ENCODE measurements around the gene NDFIP1. TPM values are rescaled to one million over a fixed set of nuclear protein-coding genes. Genes with fewer than 3 reads are reported as not detected.
"Not testable (repeated sequence)": the region's sequence is repeated elsewhere in the genome, so short reads cannot be mapped to it uniquely, and the experiment has no call there.

Gene NDFIP1
- total RNA-seq, 1 experiment from 2014 or later = 49.3 TPM

- no peak overlapping the region for H3K4me3 ChIP-seq (ENCODE audit: low read depth, low read length, poor library complexity, severe bottlenecking)
- no TSS peak for BruUV-seq (replicated peaks)
- CTCF ChIA-PET = no interaction called here
- intact Hi-C loops (cut with micrococcal nuclease; ENCODE audit: unreplicated experiment) = no loop called here
- H3K36me3 ChIP-seq (ENCODE audit: insufficient read depth, low read length, poor library complexity, severe bottlenecking) = no peaks in the 10 kb centered on the region
- H3K9me3 ChIP-seq (ENCODE audit: low read depth, low read length, poor library complexity, severe bottlenecking) = no peaks in the 10 kb centered on the region
- H3K4me1 ChIP-seq (ENCODE audit: insufficient read depth, low read length, poor library complexity, severe bottlenecking) = no peaks in the 10 kb centered on the region
- no peak for DNase-seq (ENCODE audit: low spot score)
- no peaks in the 10 kb centered on the region for H3K27me3 ChIP-seq (replicated peaks; ENCODE audit: insufficient read depth, low read depth, low read length, poor library complexity)
- TF ChIP-seq, protein P1, sequence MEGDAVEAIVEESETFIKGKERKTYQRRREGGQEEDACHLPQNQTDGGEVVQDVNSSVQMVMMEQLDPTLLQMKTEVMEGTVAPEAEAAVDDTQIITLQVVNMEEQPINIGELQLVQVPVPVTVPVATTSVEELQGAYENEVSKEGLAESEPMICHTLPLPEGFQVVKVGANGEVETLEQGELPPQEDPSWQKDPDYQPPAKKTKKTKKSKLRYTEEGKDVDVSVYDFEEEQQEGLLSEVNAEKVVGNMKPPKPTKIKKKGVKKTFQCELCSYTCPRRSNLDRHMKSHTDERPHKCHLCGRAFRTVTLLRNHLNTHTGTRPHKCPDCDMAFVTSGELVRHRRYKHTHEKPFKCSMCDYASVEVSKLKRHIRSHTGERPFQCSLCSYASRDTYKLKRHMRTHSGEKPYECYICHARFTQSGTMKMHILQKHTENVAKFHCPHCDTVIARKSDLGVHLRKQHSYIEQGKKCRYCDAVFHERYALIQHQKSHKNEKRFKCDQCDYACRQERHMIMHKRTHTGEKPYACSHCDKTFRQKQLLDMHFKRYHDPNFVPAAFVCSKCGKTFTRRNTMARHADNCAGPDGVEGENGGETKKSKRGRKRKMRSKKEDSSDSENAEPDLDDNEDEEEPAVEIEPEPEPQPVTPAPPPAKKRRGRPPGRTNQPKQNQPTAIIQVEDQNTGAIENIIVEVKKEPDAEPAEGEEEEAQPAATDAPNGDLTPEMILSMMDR (conservative IDR thresholded peaks at IDR 0.05; ENCODE audit: low read depth, low read length) = no peak
- TF ChIP-seq EZH2 (IDR thresholded peaks at IDR 0.05; ENCODE audit: borderline replicate concordance, low read depth, low read length, poor library complexity, severe bottlenecking) = no peak
- POLR2A ChIA-PET (ENCODE audit: low non-redundant PET) = interaction anchor here (0.6 kb wide), 1 partner anchor 14 kb away, joined by 3 read pairs; no protein-coding TSS in a partner anchor
- H3K27ac ChIP-seq (ENCODE audit: low read depth, low read length, poor library complexity, severe bottlenecking) = no peak overlapping the region
These were observed 22.4 kb upstream of the NDFIP1 start for GRCh38 chr5:142086229-142086628.

DNA sequence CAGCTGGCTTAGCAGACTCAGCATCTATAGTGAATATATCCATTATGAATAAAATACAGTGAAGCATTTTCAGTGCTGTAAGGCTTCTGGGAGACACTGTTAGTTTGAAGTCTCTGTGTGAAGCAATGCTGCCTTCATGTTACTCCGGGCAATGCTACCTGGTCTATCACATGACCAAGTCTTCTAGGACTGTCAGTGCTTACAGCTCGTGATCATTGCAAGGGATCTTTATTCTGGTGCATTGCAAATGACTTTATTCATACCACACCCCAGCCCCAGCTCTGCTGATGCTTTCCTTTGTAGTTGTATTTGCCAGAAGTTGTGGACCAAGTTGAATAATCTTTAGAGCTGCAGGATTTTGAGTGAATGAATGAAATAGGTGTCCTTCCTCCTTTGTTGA, 21.9 kb upstream of the NDFIP1 start:
- H3K4me1 ChIP-seq (ENCODE audit: insufficient read depth, low read length, poor library complexity, severe bottlenecking) = no peaks in the 10 kb centered on the region
- no peak overlapping the region for H3K4me3 ChIP-seq (ENCODE audit: low read depth, low read length, poor library complexity, severe bottlenecking)
- CTCF ChIA-PET = no interaction called here
- POLR2A ChIA-PET (ENCODE audit: low non-redundant PET) = no interaction called here
- TF ChIP-seq, protein P1 (conservative IDR thresholded peaks at IDR 0.05; ENCODE audit: low read depth, low read length) = no peak
- TF ChIP-seq EZH2 (IDR thresholded peaks at IDR 0.05; ENCODE audit: borderline replicate concordance, low read depth, low read length, poor library complexity, severe bottlenecking) = no peak
- intact Hi-C loops (cut with micrococcal nuclease; ENCODE audit: unreplicated experiment) = no loop called here
- DNase-seq (ENCODE audit: low spot score) = no peak
- H3K36me3 ChIP-seq (ENCODE audit: insufficient read depth, low read length, poor library complexity, severe bottlenecking) = no peaks in the 10 kb centered on the region
- H3K27ac ChIP-seq (ENCODE audit: low read depth, low read length, poor library complexity, severe bottlenecking) = no peak overlapping the region
- H3K27me3 ChIP-seq (replicated peaks; ENCODE audit: insufficient read depth, low read depth, low read length, poor library complexity) = no peaks in the 10 kb centered on the region
- no peaks in the 10 kb centered on the region for H3K9me3 ChIP-seq (ENCODE audit: low read depth, low read length, poor library complexity, severe bottlenecking)
- BruUV-seq (replicated peaks) = no TSS peak

DNA sequence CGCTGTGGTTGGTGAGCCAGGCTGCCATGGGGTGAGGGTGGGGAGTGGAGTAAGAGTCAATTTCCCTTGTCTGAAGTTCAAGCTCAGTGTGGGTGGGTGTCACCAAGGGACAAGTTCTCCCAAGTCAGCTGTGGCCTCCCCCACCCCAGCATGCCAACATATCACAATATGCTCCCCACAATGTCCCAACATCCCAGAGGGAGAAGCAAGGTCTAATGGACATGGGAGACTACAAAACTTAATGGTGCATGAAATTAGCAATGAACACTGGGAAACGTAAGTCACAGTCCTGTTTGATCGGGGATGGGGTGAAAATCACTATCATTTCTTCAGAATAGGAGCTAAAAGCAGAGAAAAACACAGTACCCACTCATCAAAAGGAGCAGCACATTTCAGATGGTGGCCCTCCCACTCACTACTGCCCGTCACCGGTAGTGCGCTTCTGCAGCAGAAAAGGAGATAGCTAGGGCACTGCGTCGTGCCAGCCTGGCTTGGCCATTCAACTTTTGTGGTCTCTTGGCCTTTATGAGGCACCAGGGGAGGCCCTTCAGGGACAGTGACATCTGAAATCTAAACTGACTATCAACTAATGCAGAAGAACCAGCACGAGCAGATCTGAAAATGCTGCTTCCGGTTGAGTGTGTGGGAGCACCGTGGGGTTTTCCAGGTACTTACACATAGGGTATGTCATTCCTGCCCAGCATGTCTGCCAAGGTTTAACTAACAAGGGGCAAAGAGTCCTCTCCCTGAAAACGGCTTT, 20.5 kb upstream of the NDFIP1 start:
- no TSS peak for BruUV-seq (replicated peaks)
- ChIA-PET CTCF (no interaction called here), POLR2A (ENCODE audit: low non-redundant PET) (no interaction called here)
- Histone ChIP-seq H3K36me3 (ENCODE audit: insufficient read depth, low read length, poor library complexity, severe bottlenecking) (no peaks in the 10 kb centered on the region), H3K9me3 (ENCODE audit: low read depth, low read length, poor library complexity, severe bottlenecking) (no peaks in the 10 kb centered on the region), H3K4me3 (ENCODE audit: low read depth, low read length, poor library complexity, severe bottlenecking) (no peak overlapping the region), H3K27ac (ENCODE audit: low read depth, low read length, poor library complexity, severe bottlenecking) (no peak overlapping the region), H3K27me3 (replicated peaks; ENCODE audit: insufficient read depth, low read depth, low read length, poor library complexity) (no peaks in the 10 kb centered on the region), H3K4me1 (ENCODE audit: insufficient read depth, low read length, poor library complexity, severe bottlenecking) (no peaks in the 10 kb centered on the region)
- TF ChIP-seq, protein P1 (conservative IDR thresholded peaks at IDR 0.05; ENCODE audit: low read depth, low read length) = no peak
- TF ChIP-seq EZH2 (IDR thresholded peaks at IDR 0.05; ENCODE audit: borderline replicate concordance, low read depth, low read length, poor library complexity, severe bottlenecking) = no peak
- DNase-seq (ENCODE audit: low spot score) = no peak
- intact Hi-C loops (cut with micrococcal nuclease; ENCODE audit: unreplicated experiment) = no loop called here

DNA sequence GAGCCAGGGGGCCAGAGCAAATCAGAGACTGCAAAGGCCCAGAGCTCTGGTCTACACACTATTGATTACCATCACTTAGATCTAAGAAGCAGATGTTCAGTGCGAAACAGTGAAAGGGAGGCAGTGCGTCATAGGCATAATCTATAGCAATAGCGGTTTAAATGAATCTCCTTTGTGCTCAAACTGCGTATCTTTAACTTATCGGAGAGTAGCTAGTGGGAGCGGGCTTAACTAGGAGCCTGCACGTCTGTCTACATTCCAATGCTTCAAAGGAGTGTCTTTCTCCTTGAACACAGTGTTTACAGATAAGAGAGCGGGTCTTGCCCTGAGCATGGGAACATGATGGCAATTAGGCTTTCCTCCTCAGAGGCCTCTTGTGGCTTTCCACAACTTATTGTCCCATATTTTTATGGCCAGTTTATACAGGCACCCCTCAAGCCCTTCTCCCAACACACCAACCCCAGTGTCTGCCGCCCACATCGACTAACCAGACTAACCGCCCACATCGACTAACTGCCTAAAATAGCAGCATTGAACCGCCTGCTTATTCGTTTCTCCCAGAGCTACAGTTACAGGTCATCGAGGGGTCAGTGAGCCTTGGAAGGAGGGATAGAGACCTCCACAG, 19.6 kb upstream of the NDFIP1 start:
- H3K4me1 ChIP-seq (ENCODE audit: insufficient read depth, low read length, poor library complexity, severe bottlenecking); H3K27me3 ChIP-seq (replicated peaks; ENCODE audit: insufficient read depth, low read depth, low read length, poor library complexity); intact Hi-C loops (cut with micrococcal nuclease; ENCODE audit: unreplicated experiment); H3K36me3 ChIP-seq (ENCODE audit: insufficient read depth, low read length, poor library complexity, severe bottlenecking); BruUV-seq (replicated peaks); DNase-seq (ENCODE audit: low spot score); H3K9me3 ChIP-seq (ENCODE audit: low read depth, low read length, poor library complexity, severe bottlenecking); POLR2A ChIA-PET (ENCODE audit: low non-redundant PET); CTCF ChIA-PET; H3K4me3 ChIP-seq (ENCODE audit: low read depth, low read length, poor library complexity, severe bottlenecking); H3K27ac ChIP-seq (ENCODE audit: low read depth, low read length, poor library complexity, severe bottlenecking): not testable (repeated sequence)
